ENCODE measurements around the gene ACP7. TPM values are rescaled to one million over a fixed set of nuclear protein-coding genes. Genes with fewer than 3 reads are reported as not detected.
"Not testable (repeated sequence)": the region's sequence is repeated elsewhere in the genome, so short reads cannot be mapped to it uniquely, and the experiment has no call there.

ACP7 gene, protein sequence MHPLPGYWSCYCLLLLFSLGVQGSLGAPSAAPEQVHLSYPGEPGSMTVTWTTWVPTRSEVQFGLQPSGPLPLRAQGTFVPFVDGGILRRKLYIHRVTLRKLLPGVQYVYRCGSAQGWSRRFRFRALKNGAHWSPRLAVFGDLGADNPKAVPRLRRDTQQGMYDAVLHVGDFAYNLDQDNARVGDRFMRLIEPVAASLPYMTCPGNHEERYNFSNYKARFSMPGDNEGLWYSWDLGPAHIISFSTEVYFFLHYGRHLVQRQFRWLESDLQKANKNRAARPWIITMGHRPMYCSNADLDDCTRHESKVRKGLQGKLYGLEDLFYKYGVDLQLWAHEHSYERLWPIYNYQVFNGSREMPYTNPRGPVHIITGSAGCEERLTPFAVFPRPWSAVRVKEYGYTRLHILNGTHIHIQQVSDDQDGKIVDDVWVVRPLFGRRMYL
- total RNA-seq: not detected in 2 replicates

- intact Hi-C loops (cut with micrococcal nuclease): no loop called here
Observed at GRCh38 chr19:39083983-39084731, at the start of gene ACP7. Gene ACP7, plus strand, starts transcription at chr19:39084368. Its CDS starts 902 bp downstream, at chr19:39085270.

- intact Hi-C loops (cut with micrococcal nuclease): no loop called here
Observed at GRCh38 chr19:39036581-39036980, 47.6 kb upstream of the ACP7 start.

GRCh38 chr19:39037194-39037593, 47.0 kb upstream of the ACP7 start:
- intact Hi-C loops (cut with micrococcal nuclease): no loop called here

DNA sequence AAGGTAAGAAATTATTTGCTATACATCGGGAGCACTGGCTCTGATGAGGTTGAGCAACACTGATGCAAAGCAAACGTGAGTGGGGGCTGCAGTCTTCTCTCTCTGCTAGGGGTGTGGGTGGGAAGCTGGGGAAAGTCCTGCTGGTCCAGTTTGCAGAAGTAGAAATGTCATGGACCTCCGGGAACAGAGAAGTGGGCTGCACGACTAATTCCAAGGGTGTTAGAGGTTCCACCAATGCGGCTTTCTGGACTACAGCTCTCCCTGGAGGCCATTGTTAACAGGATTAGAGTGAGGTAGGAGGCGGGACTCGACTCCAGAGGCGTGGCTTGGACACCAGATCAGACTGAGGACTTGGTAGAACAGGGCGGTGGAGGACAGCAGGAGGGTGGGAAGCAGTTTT, 46.1 kb upstream of the ACP7 start:
- intact Hi-C loops (cut with micrococcal nuclease): no loop called here

- intact Hi-C loops (cut with micrococcal nuclease): no loop called here
Observed at GRCh38 chr19:39045506-39045905, 38.7 kb upstream of the ACP7 start.

DNA sequence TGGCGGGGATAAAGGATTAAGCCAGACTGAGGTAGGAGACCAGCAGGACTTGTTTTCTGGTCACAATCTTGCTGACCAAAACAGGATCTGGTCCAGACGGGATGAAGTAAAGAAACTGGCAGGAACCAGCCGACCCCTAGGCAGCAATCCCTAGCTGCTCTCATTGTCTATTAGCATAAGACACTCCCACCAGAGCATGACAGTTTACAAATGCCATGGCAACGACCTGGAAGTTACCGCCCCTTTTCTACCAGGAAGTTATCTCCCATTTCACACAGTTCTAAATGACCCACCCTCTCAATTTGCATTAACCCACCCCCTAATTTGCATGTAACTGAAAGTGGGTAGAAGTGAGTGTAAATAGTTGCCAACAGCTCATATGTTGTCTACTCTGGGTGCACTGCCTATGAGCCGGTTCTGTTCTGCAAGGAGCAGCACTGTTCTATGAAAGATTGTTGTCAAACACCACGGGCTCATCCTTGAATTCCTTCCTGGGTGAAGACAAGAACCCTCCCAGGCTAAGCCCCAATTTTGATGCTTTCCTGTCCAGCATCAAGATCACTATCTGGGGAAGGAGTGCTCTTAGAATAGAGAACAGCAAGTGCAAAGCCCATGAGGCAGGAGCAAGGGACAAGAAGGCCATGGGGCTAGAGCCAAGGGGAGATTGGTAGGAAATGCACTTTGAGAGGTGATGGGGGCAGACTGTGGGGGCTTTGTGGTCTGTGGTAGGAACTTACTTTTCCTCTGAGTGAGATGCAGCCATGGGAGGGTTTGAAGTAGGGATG, 37.9 kb upstream of the ACP7 start:
- intact Hi-C loops (cut with micrococcal nuclease): no loop called here

- intact Hi-C loops (cut with micrococcal nuclease): no loop called here
Observed at GRCh38 chr19:39047073-39047472, 37.1 kb upstream of the ACP7 start.

DNA sequence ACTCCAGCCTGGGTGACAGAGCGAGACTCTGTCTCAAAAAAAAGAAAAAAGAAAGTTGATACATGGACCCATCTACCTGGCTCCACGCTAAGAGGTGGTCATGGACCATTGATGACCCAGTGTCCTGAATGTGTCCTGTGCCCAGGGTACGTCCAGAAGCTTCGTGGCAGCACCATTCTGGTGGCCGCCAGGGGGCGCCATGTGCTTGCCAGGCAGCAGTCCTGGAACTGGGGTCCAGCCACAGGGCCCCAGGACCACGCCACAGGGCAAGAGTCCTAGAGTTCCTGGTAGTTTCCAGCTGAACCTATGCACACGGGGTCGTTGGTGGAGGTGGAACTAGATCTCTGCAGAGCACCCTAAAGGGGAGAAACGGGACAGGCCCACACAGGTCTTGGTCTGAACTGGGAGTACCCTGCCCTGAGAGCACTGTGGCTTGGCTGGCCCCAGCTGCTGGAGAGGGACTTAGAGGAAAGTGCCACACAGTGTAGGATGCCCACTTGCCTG, 31.9 kb upstream of the ACP7 start:
- intact Hi-C loops (cut with micrococcal nuclease): no loop called here

GRCh38 chr19:39052846-39053245, 31.3 kb upstream of the ACP7 start:
- intact Hi-C loops (cut with micrococcal nuclease): no loop called here

DNA sequence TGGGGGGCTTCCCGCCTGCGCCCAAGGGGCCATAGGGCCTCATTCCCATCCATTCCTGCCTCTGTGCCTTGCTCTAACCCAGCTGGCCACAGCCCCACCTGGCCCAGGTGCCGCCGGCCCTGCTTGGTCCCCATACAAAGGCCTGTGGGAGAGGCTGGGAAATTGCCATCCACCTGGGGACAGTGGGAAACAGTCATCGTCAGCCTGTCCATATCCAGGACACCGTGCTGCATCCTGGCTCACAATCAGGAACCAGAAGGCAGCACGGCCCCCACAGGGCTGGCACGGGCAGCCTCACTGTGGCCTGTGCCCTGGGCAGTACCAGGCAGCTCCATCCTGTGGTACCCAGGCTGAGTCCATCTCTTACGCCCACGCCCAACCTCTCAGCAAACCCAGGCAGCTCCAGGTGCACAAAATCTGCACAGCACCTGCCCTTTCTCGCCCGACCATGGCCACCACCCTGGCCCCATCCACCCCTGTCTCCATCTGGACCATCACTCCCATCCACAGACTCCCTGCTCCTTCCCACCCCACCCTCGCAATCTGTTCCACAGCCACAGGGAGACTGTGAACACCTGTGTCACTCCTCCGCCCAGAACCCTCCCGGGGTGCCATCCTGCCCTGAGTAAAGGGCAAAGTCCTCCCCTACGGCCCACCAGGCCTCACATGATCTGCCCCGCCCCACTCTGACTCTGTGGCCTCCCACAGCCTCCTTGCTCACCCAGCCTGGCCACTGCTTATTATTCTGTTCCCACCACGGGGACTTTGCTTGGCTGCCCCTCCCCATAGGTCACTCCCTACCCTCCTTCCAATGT, 30.7 kb upstream of the ACP7 start:
- intact Hi-C loops (cut with micrococcal nuclease): no loop called here

GRCh38 chr19:39054091-39054470, 30.1 kb upstream of the ACP7 start:
- intact Hi-C loops (cut with micrococcal nuclease): no loop called here

GRCh38 chr19:39057615-39058014, 26.6 kb upstream of the ACP7 start:
- intact Hi-C loops (cut with micrococcal nuclease): no loop called here

DNA sequence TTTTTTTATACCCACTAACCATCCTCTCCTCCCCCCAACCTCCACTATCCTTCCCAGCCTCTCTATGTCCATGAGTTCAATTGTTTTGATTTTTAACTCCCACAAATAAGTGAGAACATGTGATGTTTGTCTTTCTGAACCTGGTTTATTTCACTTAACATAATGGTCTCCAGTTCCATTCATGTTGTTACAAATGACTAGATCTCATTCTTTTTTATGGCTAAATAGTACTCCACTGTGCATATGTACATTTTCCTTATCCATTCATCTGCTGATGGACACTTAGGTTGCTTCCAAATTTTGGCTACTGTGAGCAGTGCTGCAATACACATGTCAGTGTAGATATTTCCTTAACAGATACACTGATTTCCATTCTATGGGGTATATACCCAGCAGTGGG, 24.9 kb upstream of the ACP7 start:
- intact Hi-C loops (cut with micrococcal nuclease): no loop called here

DNA sequence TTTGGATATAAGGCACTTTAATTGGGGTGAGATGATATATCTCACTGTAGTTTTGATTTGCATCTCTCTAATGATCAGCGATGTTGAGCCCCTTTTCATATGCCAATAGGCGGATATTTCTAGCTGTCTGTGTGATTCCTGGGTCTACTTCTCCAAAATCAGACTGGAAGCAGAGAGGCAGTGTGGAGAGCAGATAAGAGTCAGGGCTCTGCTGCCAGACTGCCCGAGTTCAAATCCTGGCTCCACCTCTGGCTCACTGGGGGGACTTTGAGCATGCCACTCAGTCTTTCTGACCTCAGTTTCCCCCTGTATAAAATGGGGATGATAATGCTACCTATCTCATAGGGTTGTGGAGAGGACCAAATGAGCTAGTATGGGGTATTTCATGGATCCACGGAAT, 24.0 kb upstream of the ACP7 start:
- intact Hi-C loops (cut with micrococcal nuclease): no loop called here

DNA sequence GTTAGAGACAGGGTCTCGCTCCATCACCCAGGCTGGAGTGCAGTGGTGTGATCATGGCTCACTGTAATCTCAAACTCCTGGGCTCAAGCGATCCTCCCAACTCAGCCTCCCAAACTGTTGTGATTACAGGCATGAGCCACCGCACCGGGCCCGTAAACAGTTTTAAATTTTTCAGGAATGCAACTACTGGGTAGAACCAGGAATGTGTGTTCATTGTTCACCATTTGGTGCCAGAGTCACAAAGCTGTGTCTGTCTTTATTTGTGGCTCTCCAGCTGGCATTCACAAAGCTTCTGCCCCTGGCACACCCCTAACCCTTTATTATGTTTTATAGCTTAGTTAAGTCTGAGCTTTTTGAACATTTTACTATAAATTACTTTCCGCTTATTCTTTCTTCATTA, 19.8 kb upstream of the ACP7 start:
- intact Hi-C loops (cut with micrococcal nuclease): no loop called here

DNA sequence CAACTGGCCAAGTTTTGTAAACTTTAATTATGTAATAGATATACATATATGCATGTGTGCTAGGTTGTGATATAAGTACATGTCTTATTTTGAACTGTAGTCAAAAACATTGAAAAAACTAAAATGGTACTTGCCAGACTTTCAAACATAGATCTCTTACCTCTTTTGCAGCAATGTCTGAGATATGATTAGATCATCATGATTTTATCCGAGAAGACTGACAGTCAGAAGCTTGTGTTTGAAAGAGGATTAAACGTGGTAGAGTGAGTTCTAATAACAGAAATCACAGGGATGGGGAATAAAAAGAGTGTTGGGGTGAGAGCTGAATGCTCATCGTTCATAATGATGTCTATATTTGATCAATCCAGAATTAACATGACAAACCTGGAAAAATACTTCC, 18.2 kb upstream of the ACP7 start:
- intact Hi-C loops (cut with micrococcal nuclease): no loop called here

DNA sequence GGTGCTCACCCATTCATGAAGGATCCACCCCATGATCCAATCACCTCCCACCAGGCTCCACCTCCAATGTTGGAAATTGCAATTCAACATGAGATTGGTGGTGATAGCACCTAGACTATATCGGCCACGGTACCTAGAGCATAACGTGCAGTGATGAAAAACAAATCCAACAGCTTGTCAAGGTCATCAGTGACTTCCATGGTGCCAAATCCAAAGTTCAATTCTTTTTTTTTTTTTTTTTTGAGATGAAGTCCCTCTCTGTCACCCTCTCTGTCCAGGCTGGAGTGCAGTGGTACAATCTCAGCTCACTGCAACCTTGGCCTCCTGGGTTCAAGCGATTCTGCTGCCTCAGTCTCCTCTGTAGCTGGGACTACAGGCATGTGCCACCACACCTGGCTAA, 17.1 kb upstream of the ACP7 start:
- intact Hi-C loops (cut with micrococcal nuclease): no loop called here

DNA sequence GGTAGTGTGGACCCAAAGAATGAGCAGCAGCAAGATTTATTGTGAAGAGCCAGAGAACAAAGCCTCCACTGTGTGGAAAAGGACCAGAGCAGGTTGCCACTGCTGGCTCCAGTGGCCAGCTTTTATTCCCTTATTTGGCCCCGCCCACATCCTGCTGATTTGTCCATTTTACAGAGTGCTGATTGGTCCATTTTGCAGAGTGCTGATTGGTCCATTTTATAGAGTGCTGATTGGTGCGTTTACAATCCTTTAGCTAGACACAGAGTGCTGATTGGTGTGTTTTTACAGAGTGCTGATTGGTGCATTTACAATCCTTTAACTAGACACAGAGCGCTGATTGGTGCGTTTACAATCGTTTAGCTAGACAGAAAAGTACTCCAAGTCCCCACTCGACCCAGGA, 15.9 kb upstream of the ACP7 start:
- intact Hi-C loops (cut with micrococcal nuclease): not testable (repeated sequence)

DNA sequence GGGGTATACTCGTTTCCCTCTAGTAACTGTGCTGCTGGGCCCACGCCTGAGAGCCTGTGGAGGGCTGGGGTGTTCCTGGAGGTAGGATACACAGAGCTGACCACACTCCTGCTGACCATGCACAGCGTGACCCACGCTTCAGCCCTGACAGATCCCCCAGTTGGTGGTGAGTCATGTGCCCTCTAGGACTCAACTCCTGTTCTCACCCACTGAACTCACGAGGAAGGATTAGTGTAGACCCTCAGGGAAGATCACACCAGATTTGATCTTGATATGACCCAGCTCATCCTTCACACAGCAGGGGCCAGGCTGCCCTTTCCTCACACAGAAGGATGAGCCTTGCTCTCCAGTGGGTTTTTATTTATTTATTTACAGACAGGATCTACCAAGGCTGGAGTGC, 13.3 kb upstream of the ACP7 start:
- intact Hi-C loops (cut with micrococcal nuclease): loop anchor here (1.0 kb wide), 1 partner anchor 39 kb away; no protein-coding TSS in a partner anchor

DNA sequence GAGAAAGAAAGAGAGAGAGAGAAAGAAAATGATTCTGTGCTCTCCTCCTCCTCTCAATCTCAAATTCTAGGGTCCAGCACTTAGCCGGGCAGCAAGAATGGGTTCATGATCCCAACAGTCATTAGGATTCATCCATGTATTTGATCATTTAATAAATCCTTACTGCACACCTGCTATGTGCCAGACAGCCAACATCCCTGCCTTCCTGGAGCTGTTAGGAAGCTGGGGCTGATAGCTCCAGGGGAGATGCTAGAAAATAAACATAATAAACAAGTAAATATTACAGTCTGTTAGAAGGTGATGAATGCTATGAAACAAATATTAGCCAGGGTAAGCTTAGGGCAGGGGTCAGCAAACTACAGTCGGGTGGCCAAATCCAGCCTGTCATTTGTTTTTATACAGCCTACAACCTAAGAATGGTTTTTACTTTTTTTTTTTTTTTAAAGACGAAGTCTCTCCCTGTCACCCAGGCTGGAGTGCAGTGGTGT, 9.9 kb upstream of the ACP7 start:
- intact Hi-C loops (cut with micrococcal nuclease): no loop called here

DNA sequence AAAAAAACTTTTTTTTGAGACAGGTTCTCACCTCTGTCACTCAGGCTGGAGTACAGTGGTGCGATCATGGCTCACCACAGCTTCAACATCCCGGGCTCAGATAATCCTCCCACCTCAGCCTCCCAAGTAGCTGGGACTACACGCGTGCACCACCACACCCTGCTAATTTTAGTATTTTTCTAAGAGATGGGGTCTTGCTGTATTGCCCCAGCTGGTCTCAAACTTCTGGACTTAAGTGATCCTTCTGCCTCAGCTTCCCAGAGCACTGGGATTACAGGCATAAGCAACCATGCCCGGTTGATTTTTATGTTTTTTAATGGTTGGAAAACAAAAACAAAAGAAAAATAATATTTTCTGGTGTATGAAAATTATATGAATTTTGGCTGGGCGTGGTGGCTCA, 9.2 kb upstream of the ACP7 start:
- intact Hi-C loops (cut with micrococcal nuclease): no loop called here
